UCSD-AML1 (cell line): ENCODE data around the gene IFT172.
"Not testable (repeated sequence)": the region's sequence is repeated elsewhere in the genome, so short reads cannot be mapped to it uniquely, and the experiment has no call there.

Experiments
- DNase-seq: peaks from one replicate; lab custom pipeline; 2025; ENCODE audit not compliant: unreplicated experiment; lab: John Stamatoyannopoulos, UW

IFT172 gene

DNA sequence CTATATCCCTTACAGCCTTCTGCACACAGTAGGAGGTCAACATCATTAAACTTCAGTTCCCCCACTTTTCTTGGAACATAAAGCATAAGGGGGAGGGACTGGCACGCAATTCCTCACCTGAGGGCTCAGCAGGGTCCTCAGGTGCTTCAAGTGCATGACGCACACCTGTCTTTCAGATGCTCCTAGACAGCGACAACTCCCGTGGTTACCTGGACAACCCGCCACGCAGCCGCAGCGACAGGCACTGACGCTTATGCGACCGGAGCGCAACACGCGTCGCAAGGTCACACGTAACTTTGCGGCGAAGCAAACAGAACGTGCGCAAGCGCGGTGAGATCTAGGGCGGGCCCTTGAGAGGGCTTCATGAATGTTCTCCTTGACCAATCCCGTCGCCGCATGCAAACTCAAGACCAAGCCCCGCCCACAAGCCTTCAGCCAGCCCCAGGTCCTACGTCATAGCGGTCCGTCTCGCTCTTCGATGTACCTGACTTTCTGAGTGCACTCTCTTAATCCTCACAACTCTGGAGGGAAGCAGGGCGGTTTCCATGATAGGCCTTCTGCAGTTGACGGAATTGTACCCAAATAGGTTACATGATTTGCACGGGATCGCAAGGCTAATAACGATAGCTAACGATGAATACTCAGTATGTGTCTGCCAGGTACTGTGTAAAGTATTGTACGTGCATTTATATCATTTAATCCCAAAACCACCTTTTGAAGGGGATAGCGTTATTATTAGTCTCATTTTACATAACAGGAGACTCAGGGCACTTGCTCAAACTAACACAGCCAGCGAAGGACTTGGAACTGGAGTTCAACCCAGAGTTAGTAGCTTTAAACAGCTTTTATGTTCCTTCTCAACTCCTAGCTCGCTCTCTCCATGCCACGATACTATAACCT, at the start of gene IFT172:
Gene IFT172, minus strand, starts transcription at position 246 of the 900 bp plus-strand sequence. Its CDS starts 90 bp downstream, at position 156.
- peak; percentile 97 for DNase-seq

DNA sequence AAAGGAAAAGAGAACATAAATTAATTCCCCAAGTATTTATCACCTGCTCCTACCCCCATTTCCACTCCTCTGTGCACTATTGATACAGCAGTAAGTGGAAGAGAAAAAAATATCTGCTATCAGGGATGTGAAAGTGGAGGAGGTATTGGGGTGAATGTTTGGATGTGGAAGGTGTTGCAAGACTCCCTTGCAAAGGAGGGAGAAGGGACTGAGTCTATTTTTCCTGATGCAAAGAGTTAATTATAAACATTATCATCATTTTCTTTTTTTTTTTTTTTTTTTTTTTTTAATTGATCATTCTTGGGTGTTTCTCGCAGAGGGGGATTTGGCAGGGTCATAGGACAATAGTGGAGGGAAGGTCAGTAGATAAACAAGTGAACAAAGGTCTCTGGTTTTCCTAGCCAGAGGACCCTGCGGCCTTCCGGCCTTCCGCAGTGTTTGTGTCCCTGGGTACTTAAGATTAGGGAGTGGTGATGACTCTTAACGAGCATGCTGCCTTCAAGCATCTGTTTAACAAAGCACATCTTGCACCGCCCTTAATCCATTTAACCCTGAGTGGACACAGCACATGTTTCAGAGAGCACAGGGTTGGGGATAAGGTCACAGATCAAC, 49.4 kb upstream of the IFT172 start:
- DNase-seq: not testable (repeated sequence)

- DNase-seq: no peak
These were observed 47.7 kb upstream of the IFT172 start for GRCh38 chr2:27537287-27537686.

DNA sequence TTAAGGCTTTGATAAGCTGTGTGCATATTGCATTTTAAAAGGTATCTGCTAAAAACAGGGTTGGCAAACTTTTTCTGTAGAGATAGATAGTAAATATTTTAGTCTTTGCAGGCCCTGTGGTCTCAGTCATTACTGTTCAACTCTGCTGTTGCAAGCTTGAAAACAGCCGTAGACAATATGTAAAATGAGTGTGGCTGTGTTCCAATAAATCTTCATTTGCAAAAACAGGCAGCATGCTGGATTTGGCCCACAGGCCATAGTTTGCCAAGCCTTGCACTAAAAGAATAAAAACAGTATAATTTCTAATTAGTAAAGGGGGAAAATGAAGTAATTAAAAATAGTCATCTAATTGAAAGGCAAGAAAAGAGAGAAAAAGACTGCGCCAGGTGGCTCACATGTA, 42.4 kb upstream of the IFT172 start:
- no peak for DNase-seq

DNA sequence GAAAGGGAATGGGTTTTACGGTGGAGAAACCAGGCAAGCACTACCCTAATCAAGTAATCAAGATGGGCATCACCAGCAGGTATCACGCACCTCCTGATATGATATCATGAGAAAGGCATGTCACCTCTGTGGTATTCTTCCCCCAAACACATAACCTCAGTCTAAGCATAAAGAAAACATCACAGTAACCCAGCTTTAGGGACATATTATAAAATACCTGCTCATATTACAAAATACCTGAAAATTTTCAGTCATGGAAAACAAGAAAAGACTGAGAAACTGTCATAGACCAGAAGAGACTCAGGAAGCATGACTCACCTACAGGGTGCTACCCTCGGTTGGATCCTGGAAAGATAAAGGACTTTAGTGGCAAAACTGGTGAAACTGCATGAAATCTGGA, 37.6 kb upstream of the IFT172 start:
- DNase-seq: no peak

DNA sequence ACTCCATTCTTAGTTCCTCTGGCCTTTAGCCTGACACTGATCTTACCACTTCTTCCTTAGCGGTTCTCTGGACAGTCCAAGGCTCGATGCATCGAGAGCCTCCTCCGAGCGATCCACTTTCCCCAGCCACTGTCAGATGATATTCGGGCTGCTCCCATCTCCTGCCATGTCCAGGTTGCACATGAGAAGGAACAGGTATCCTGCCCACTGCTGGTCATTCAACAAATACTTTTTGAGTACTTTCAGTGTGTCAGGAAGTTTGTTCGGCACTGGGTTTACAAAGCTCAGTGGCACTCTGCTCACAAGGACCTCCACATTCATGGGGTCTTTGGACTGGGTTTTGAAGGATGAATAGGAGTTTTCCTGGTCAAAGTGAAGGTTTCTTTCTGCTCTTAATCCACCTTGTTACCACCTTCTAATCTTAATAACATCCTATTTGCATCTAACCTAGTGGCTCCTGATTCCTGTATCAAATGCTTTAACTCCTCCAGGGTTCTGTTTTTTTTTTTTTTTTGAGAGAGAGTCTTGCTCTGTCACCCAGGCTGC, 32.9 kb upstream of the IFT172 start:
- no peak for DNase-seq

GRCh38 chr2:27520316-27520715, 30.8 kb upstream of the IFT172 start:
- DNase-seq: no peak

GRCh38 chr2:27518782-27519113, 29.2 kb upstream of the IFT172 start:
- no peak for DNase-seq

GRCh38 chr2:27518113-27518781, 28.7 kb upstream of the IFT172 start:
- no peak for DNase-seq

GRCh38 chr2:27509326-27509725, 19.8 kb upstream of the IFT172 start:
- no peak for DNase-seq

DNA sequence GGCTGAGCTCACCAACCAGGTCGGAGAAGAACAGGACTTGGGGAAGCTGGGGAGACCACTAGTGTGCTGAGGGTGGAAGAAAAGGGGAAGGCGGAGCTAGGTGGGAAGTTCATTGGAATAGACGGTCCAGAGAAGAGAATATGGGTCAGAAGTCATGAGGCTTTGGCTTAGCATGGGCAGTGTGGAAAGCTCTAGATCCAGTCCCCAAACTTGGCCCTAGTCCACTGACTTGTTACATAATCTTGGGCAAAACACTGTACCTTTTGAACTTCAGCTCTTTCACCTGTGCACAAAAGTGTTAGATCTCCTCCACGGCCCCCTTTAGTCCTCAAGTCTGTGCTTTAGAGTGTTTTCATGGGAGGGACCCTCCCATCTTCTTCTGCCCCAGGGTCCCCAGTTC, 17.8 kb upstream of the IFT172 start:
- no peak for DNase-seq

GRCh38 chr2:27506587-27506986, 17.0 kb upstream of the IFT172 start:
- DNase-seq: no peak

- no peak for DNase-seq
These were observed 12.6 kb upstream of the IFT172 start for GRCh38 chr2:27502142-27502541.

GRCh38 chr2:27501042-27501441, 11.5 kb upstream of the IFT172 start:
- DNase-seq: no peak

DNA sequence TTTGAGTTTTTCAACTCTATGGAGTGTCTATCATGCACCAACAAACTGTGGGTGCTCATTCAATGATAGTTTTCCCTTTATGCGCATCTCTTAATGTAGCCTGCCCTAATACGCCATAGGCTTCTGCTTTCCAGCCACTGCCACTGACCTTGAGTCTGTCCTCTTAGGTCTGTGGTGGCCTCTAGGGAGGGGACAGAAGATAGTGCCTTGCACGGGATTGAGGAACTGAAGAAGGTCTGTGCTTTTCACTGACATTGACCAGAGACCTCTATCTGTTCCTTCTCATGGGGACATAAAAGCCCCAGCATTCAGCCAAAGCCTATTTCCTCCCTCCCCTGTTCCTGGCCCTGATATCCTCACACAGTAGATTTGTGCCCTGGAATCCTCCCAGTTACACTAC, 9.4 kb upstream of the IFT172 start:
- DNase-seq: no peak

GRCh38 chr2:27497288-27497627, 7.7 kb upstream of the IFT172 start:
- DNase-seq: no peak

GRCh38 chr2:27496357-27497287, 7.1 kb upstream of the IFT172 start, which contains the start of gene GCKR:
Gene GCKR (plus strand): TSS chr2:27496839. CDS start chr2:27496905, 66 bp downstream.
- DNase-seq: peak; percentile 26

DNA sequence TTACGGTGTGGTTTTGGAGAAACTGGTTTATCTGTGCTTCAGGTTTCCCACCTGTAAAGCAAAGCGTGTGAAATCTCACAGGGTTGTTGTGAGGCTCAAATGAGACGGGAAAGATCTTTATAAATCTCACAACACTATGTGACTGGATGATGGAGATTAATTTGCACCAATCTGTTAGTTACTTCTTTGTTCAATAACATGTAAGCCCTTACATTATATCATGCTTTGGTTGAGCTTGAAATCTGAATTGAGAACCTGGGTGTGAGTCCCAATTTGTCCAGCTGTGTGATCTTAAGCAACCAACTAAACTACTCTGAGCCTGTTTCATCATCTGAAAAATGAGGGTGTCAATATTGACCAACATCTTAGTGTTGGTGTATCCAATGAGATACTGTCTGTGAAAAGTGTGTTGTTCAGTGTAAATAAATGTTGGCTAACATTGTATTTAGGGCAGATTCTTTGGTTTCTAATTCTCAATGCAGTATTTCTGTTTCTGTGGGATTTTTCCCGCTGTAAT, 6.4 kb upstream of the IFT172 start:
- DNase-seq: no peak

DNA sequence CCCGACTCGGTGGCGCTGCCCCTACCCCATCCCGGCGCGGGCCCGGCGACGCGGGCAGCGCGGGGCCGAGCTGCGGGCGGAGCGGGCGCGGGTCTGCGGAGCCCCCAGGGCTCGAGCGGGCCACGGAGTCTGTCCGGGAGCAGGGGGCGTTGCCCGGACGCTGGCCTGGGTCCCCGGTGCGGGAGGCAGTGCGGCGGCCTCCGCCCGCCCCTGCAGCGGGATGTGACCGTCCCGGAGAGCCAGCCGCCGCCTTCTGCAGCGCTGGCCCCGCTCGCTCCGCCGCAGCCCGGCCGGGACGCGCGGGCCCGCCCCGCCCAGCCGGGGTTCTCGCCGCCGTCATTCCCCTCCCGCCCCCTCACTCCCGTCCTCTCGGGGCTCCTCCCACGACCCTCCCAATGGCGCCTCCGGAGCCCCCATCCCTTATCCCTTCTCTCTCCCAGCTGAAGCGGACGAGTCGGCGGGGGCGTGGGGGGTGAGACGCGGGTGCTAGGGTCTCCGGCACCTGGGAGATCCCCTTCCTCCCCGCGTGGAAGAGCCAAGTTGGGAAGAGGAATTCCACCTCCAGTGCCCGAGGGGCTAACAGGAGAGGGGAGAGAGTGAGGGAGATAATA, 5.5 kb upstream of the IFT172 start, which contains the start of gene FNDC4:
Gene FNDC4, minus strand, starts transcription at position 257 of the 611 bp plus-strand sequence. CDS start 521 bp downstream, outside the sequence.
- DNase-seq: no peak
